Tibial nerve (tissue), 4 donors: ENCODE measurements around the gene SEMA3B. TPM values are rescaled to one million over a fixed set of nuclear protein-coding genes. Genes with fewer than 3 reads are reported as not detected.

Experiments
- DNase-seq, 2 donors: peaks; one replicate each; pipeline ENCODE4 v3.0.0-alpha.2; 2019; ENCODE audit warnings: low spot score in 2 of 2
- H3K27ac ChIP-seq, 4 donors: fragments of 200-600 bp; sonication (generic) in 3 of 4; one replicate each; pipeline ENCODE4 v1.5.1; 2017 to 2019; ENCODE audit warnings: mild to moderate bottlenecking in 1 of 4
- H3K27me3 ChIP-seq, 2 donors: fragments of 200-600 bp; sonication (generic) in 1 of 2; one replicate each; pipeline versions ENCODE4 v1.5.1 to v1.6.0; 2017 to 2019
- H3K36me3 ChIP-seq, 3 donors: fragments of 200-600 bp; sonication (generic); one replicate each; pipeline ENCODE4 v1.5.1; 2018 to 2019
- H3K4me1 ChIP-seq, 4 donors: fragments of 200-600 bp; sonication (generic) in 3 of 4; one replicate each; pipeline ENCODE4 v1.5.1; 2017 to 2019
- H3K4me3 ChIP-seq, 4 donors: fragments of 200-600 bp; sonication (generic) in 3 of 4; one replicate each; pipeline ENCODE4 v1.5.1; 2017 to 2019; ENCODE audit warnings: mild to moderate bottlenecking in 1 of 4, moderate library complexity in 1 of 4
- H3K9me3 ChIP-seq, 4 donors: fragments of 200-600 bp; sonication (generic) in 3 of 4; one replicate each; pipeline ENCODE4 v1.5.1; 2017 to 2019
- CTCF ChIP-seq, 5 experiments: fragments of 200-600 bp in 3 of 5; fragments of 450-650 bp in 2 of 5; sonication (generic) in 3 of 5; IDR thresholded peaks; one replicate each; pipeline ENCODE4 v1.5.1; 2016 to 2019; ENCODE audit warnings: antibody characterized with exemption in 5 of 5, mild to moderate bottlenecking in 3 of 5, moderate library complexity in 2 of 5
- EP300 ChIP-seq, 2 donors: sonication (generic); formaldehyde crosslinking; IDR thresholded peaks; one replicate each; pipeline ENCODE4 v1.6.1; 2017; ENCODE audit warnings: antibody characterized with exemption in 2 of 2, mild to moderate bottlenecking in 1 of 2
- POLR2A ChIP-seq, 2 donors: fragments of 450-650 bp; IDR thresholded peaks; one replicate each; pipeline ENCODE4 v1.6.1; 2017; ENCODE audit warnings: antibody characterized with exemption in 2 of 2, mild to moderate bottlenecking in 2 of 2, moderate library complexity in 2 of 2
- WGBS, 2 donors: methylation state at CpG; one replicate each; pipeline ENCODE4 v1.1.5; 2018; 5-methylcytosine and 5-hydroxymethylcytosine counted together
- total RNA-seq, 4 donors: library from RNA; depleted of rRNA; stranded (reverse); fragments of >200 nt; gene quantifications; one replicate each; pipeline ENCODE4 v1.1.0, GENCODE V29; 2016

The SEMA3B gene
- total RNA-seq, 4 donors from 2014 or later, result 251 to 334 (median 261) TPM

DNA sequence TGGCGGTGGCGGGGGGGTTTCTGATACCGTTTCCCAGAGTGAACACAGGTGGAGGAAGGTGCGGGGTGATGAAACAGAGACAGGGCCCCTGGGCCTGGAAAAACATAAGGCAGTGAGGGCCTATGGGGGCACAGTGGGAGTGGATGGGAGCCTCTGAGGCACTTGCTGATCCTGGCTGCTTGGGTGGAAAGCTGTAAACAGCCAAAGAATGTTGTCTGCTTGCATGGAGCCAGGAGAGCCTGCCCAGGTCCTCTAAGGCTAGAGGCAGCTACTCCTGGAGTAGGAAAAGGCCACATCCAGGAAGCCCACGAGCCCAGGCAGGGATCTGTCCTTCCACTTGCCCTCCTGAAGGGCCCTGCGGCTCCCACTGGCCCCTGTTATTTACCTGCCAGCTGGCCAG lies 2.9 kb upstream of the SEMA3B start:
- WGBS, 2 donors, result 79 to 85% methylated on average over 6 of the region's 6 CpGs
- Histone ChIP-seq H3K27ac (peak overlapping the region; percentile 85 to 98 (median 97)), H3K4me3 (peak overlapping the region in 1 of 4 donors; percentile 63), H3K4me1 (peaks cover 0 to 100% (median 67%) of the 10 kb centered on the region in 4 donors), H3K36me3 (no peaks in the 10 kb centered on the region), H3K27me3 (no peaks in the 10 kb centered on the region), H3K9me3 (no peaks in the 10 kb centered on the region)
- DNase-seq, result no peak
- no peak for TF ChIP-seq CTCF (IDR thresholded peaks at IDR 0.05)
- no peak for TF ChIP-seq POLR2A (IDR thresholded peaks at IDR 0.05)
- TF ChIP-seq EP300 (IDR thresholded peaks at IDR 0.05), result no peak

DNA sequence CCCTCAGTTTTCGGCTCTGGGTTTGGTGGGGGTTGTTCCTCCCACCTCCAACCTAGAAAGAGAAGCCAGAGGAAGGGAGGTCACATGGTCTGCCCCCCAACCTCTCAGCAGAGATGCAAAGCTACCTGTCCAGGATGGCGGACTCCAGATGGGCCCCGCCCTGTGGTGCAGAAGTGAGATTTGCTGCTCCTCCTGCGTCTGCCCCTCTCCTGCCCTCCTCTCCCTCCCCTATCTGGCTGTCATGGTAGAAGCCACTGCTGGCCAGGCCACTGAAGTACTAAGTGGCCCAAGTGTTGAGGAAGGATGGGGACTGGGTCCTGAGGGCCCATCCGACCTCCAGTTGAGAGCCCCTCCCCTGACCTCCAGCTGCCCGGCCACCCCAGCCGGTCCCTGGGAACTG lies 2.1 kb upstream of the SEMA3B start:
- DNase-seq, result no peak
- WGBS, 2 donors, result 32 to 35% methylated on average over 7 of the region's 7 CpGs
- TF ChIP-seq CTCF (IDR thresholded peaks at IDR 0.05), result peak in 1 of 5 experiments; percentile 17
- no peak for TF ChIP-seq POLR2A (IDR thresholded peaks at IDR 0.05)
- Histone ChIP-seq H3K4me3 (peak overlapping the region; percentile 30 to 63 (median 44)), H3K36me3 (no peaks in the 10 kb centered on the region), H3K4me1 (peaks cover 0 to 100% (median 70%) of the 10 kb centered on the region in 4 donors), H3K9me3 (no peaks in the 10 kb centered on the region), H3K27me3 (no peaks in the 10 kb centered on the region), H3K27ac (peak overlapping the region; percentile 85 to 98 (median 97))

GRCh38 chr3:50267280-50267913 lies 1.6 kb upstream of the SEMA3B start:
- no peaks in the 10 kb centered on the region for H3K36me3 ChIP-seq
- peak; percentile 53 to 59 for DNase-seq
- no peaks in the 10 kb centered on the region for H3K27me3 ChIP-seq
- H3K4me3 ChIP-seq, result peak overlapping the region; percentile 30 to 63 (median 44)
- no peaks in the 10 kb centered on the region for H3K9me3 ChIP-seq
- WGBS, 2 donors, result 10 to 16% methylated on average over 5 to 17 of the region's 22 CpGs
- H3K27ac ChIP-seq, result peak overlapping the region; percentile 85 to 98 (median 97)
- H3K4me1 ChIP-seq, result peaks cover 0 to 100% (median 73%) of the 10 kb centered on the region in 4 donors
- peak in 1 of 2 donors; percentile 62 for TF ChIP-seq POLR2A (IDR thresholded peaks at IDR 0.05)
- peak; percentile 45 to 77 for TF ChIP-seq EP300 (IDR thresholded peaks at IDR 0.05)
- TF ChIP-seq CTCF (IDR thresholded peaks at IDR 0.05), result peak in 1 of 5 experiments; percentile 12

GRCh38 chr3:50268276-50268675 lies 671 bp upstream of the SEMA3B start:
- H3K27ac ChIP-seq, result peak overlapping the region; percentile 85 to 98 (median 97)

More at GRCh38 chr3:50268276-50268675, 671 bp upstream of the SEMA3B start:
- no peaks in the 10 kb centered on the region for H3K9me3 ChIP-seq
- TF ChIP-seq EP300 (IDR thresholded peaks at IDR 0.05) (no peak), POLR2A (IDR thresholded peaks at IDR 0.05) (no peak), CTCF (IDR thresholded peaks at IDR 0.05) (no peak)
- WGBS, 2 donors, result 17 to 27% methylated on average over 3 of the region's 3 CpGs
- H3K4me3 ChIP-seq, result peak overlapping the region in 2 of 4 donors; percentile 38 to 63
- H3K27me3 ChIP-seq, result no peaks in the 10 kb centered on the region
- peaks cover 0 to 100% (median 73%) of the 10 kb centered on the region in 4 donors for H3K4me1 ChIP-seq
- no peak for DNase-seq
- H3K36me3 ChIP-seq, result no peaks in the 10 kb centered on the region
